Measurements from ENCODE around the gene AFAP1. TPM values are rescaled to one million over a fixed set of nuclear protein-coding genes. Genes with fewer than 3 reads are reported as not detected.

Gene AFAP1
- total and polyA plus RNA-seq, 2 of the 4 experiments (the other 2 are of a cell fraction), result 48.2 to 80.9 TPM

DNA sequence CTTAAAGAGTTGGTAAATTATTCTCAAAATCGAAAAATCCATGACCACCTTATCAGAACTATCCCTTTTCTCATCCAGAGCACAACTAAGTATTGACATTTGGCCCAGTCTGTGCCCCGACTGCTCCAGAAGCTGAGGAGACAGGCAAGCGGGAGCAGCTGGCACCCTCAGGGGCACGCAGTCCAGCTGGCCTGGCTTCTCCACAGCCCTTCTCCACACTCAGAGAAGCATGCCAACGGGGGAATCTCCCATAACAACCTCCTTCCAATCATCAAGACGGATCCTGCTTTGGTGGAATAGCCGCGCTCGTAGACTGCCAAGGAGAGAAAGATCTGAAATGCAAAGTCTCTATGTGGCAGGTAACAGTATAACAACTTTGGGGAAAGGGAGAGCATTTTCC lies 85.4 kb downstream of the AFAP1 start:
- H2AFZ ChIP-seq (replicated peaks; ENCODE audit: low read length, poor library complexity), result no peak overlapping the region
- H3K36me3 ChIP-seq (ENCODE audit: control insufficient read depth, insufficient read depth, low read length), result peaks cover 59% of the 10 kb centered on the region
- peaks cover 36 to 85% of the 10 kb centered on the region in 2 experiments for H3K79me1 ChIP-seq (ENCODE audit: low read depth in 1 of 2, low read length in 2 of 2)
- 0 out of 2 replicates have a peak overlapping the region, but pooled peaks have one; percentile 8 for H2BK20ac ChIP-seq (ENCODE audit: low read depth, low read length)
- peaks cover 50% of the 10 kb centered on the region for H3K9me1 ChIP-seq (ENCODE audit: insufficient read depth, low read length)
- H3K27me3 ChIP-seq (ENCODE audit: control insufficient read depth, insufficient read depth, low read length), result no peaks in the 10 kb centered on the region
- H4K5ac ChIP-seq (ENCODE audit: low read depth, low read length), result no peak overlapping the region
- H3K9me3 ChIP-seq (ENCODE audit: control insufficient read depth, insufficient read depth, low read length), result no peaks in the 10 kb centered on the region
- ChIA-PET CTCF (interaction anchor here (1.5 to 1.7 kb wide), 2 partner anchors 10 to 50 kb away, joined by 3 to 5 read pairs; no protein-coding TSS in a partner anchor), POLR2A (ENCODE audit: unreplicated experiment) (no interaction called here)
- WGBS, 2 experiments (ENCODE audit: extremely low coverage in 2 of 2, insufficient read length in 1 of 2), result 100% methylated on average over 1 of the region's 9 CpGs; no CpG with 5 or more reads in 1 of the 2 experiments
- peak overlapping the region; percentile 11; the same call in 1 of the 2 replicates for H3K4ac ChIP-seq (ENCODE audit: low read depth, low read length)
- DNase-seq (no peak), ATAC-seq (ENCODE audit: low read depth) (no peak)
- peaks cover 5% of the 10 kb centered on the region; the same call in 1 of the 2 replicates for H4K20me1 ChIP-seq (ENCODE audit: insufficient read depth, low read length)
- peak overlapping the region in 1 of 2 experiments; percentile 27; a peak in 2 of 4 replicates for H4K8ac ChIP-seq (ENCODE audit: low read depth in 2 of 2, low read length in 2 of 2)
- intact Hi-C loops (cut with micrococcal nuclease) (no loop called here), in situ Hi-C loops (cut with MboI; ENCODE audit: low sequenced_read_pairs) (no loop called here), dilution Hi-C loops (cut with HindIII; ENCODE audit: low sequenced_read_pairs, unreplicated experiment) (no loop called here)
- H3K14ac ChIP-seq (replicated peaks; ENCODE audit: low read depth, low read length), result no peak overlapping the region
- H3K23ac ChIP-seq (ENCODE audit: low read depth, low read length), result no peak overlapping the region
- TF ChIP-seq CHD1 (IDR thresholded peaks at IDR 0.05; ENCODE audit: low read depth, low read length) (no peak), BHLHE40 (IDR thresholded peaks at IDR 0.05; ENCODE audit: low read depth, low read length) (no peak), NFE2L2 (IDR thresholded peaks at IDR 0.05; ENCODE audit: low read depth, low read length) (no peak), RFX5 (IDR thresholded peaks at IDR 0.05; ENCODE audit: low read depth, low read length) (no peak), RAD21 (IDR thresholded peaks at IDR 0.05; ENCODE audit: low read length) (no peak), FOS (IDR thresholded peaks at IDR 0.05; ENCODE audit: low read depth, low read length) (no peak), CEBPB (IDR thresholded peaks at IDR 0.05; ENCODE audit: low read depth, low read length) (no peak), MXI1 (IDR thresholded peaks at IDR 0.05; ENCODE audit: borderline replicate concordance, low read depth, low read length) (no peak), MAZ (IDR thresholded peaks at IDR 0.05; ENCODE audit: borderline replicate concordance, low read depth, low read length) (no peak), RCOR1 (IDR thresholded peaks at IDR 0.05; ENCODE audit: insufficient replicate concordance, low read length) (no peak), POLR2A (IDR thresholded peaks at IDR 0.05; ENCODE audit: low read depth, low read length) (no peak), SMC3 (IDR thresholded peaks at IDR 0.05; ENCODE audit: low read depth, low read length) (no peak), MAFK (IDR thresholded peaks at IDR 0.05; ENCODE audit: low read depth, low read length) (no peak)
- TF ChIP-seq, protein P1, sequence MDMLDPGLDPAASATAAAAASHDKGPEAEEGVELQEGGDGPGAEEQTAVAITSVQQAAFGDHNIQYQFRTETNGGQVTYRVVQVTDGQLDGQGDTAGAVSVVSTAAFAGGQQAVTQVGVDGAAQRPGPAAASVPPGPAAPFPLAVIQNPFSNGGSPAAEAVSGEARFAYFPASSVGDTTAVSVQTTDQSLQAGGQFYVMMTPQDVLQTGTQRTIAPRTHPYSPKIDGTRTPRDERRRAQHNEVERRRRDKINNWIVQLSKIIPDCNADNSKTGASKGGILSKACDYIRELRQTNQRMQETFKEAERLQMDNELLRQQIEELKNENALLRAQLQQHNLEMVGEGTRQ (IDR thresholded peaks at IDR 0.05; ENCODE audit: low read depth, low read length), result no peak
- TF ChIP-seq, protein P2, sequence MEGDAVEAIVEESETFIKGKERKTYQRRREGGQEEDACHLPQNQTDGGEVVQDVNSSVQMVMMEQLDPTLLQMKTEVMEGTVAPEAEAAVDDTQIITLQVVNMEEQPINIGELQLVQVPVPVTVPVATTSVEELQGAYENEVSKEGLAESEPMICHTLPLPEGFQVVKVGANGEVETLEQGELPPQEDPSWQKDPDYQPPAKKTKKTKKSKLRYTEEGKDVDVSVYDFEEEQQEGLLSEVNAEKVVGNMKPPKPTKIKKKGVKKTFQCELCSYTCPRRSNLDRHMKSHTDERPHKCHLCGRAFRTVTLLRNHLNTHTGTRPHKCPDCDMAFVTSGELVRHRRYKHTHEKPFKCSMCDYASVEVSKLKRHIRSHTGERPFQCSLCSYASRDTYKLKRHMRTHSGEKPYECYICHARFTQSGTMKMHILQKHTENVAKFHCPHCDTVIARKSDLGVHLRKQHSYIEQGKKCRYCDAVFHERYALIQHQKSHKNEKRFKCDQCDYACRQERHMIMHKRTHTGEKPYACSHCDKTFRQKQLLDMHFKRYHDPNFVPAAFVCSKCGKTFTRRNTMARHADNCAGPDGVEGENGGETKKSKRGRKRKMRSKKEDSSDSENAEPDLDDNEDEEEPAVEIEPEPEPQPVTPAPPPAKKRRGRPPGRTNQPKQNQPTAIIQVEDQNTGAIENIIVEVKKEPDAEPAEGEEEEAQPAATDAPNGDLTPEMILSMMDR (conservative IDR thresholded peaks at IDR 0.05; ENCODE audit: low read depth, low read length), result no peak
- TF ChIP-seq, protein P3, sequence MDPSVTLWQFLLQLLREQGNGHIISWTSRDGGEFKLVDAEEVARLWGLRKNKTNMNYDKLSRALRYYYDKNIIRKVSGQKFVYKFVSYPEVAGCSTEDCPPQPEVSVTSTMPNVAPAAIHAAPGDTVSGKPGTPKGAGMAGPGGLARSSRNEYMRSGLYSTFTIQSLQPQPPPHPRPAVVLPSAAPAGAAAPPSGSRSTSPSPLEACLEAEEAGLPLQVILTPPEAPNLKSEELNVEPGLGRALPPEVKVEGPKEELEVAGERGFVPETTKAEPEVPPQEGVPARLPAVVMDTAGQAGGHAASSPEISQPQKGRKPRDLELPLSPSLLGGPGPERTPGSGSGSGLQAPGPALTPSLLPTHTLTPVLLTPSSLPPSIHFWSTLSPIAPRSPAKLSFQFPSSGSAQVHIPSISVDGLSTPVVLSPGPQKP (IDR thresholded peaks at IDR 0.05; ENCODE audit: borderline replicate concordance, low read depth, low read length), result no peak
- no peak overlapping the region for H3K56ac ChIP-seq (ENCODE audit: extremely low read depth, insufficient read depth, low read length)
- no peak overlapping the region for H3K4me3 ChIP-seq (ENCODE audit: insufficient read depth, low read depth, low read length)
- BruUV-seq (replicated peaks), result no TSS peak
- no peak overlapping the region for H2AK9ac ChIP-seq (replicated peaks; ENCODE audit: low read depth, low read length, poor library complexity)
- H2BK5ac ChIP-seq (ENCODE audit: low read depth, low read length, poor library complexity, severe bottlenecking), result peak overlapping the region; percentile 46
- peak overlapping the region; percentile 15; the same call in 1 of the 2 replicates for H3K27ac ChIP-seq (ENCODE audit: insufficient read depth, low read length)
- 0 out of 3 replicates have a peak overlapping the region, but pooled peaks have one; percentile 6 for H2BK15ac ChIP-seq (ENCODE audit: low read depth, low read length)
- H3K18ac ChIP-seq (ENCODE audit: low read depth, low read length), result no peak overlapping the region
- no peak overlapping the region; the same call in 1 of the 2 replicates for H4K91ac ChIP-seq (ENCODE audit: insufficient read depth, low read depth, low read length)
- no peak overlapping the region for H3K4me2 ChIP-seq (ENCODE audit: low read depth, low read length)
- H3K9ac ChIP-seq (ENCODE audit: low read depth, low read length), result no peak overlapping the region
- H2BK120ac ChIP-seq (ENCODE audit: low read depth, low read length), result no peak overlapping the region
- peaks cover 31% of the 10 kb centered on the region for H3K4me1 ChIP-seq (ENCODE audit: control insufficient read depth, insufficient read depth, low read length)
- no peak overlapping the region for H2AK5ac ChIP-seq (ENCODE audit: low read depth, low read length)

All from IMR-90 (cell line).